ENCODE data around the gene CPOX.

Gene CPOX

GRCh38 chr3:98596541-98597500 lies 3.4 kb upstream of the CPOX start:
- peak; percentile 89 for FAIRE-seq
- DNase-seq (ENCODE audit: insufficient read length, low spot score) = no peak

- DNase-seq (ENCODE audit: insufficient read length, low spot score) (no peak), FAIRE-seq (no peak)
Observed at GRCh38 chr3:98596087-98596486, 2.7 kb upstream of the CPOX start.

GRCh38 chr3:98594628-98595324 lies 1.4 kb upstream of the CPOX start:
- DNase-seq (ENCODE audit: insufficient read length, low spot score) (no peak), FAIRE-seq (peak; percentile 40)

- DNase-seq (ENCODE audit: insufficient read length, low spot score) (no peak), FAIRE-seq (peak; percentile 28)
Observed at GRCh38 chr3:98592345-98592935, 971 bp downstream of the CPOX start.

GRCh38 chr3:98589331-98590036 lies 3.9 kb downstream of the CPOX start:
- FAIRE-seq (no peak), DNase-seq (ENCODE audit: insufficient read length, low spot score) (no peak)

GRCh38 chr3:98588065-98588464 lies 5.3 kb downstream of the CPOX start:
- no peak for FAIRE-seq
- no peak for DNase-seq (ENCODE audit: insufficient read length, low spot score)

- no peak for FAIRE-seq
Observed at GRCh38 chr3:98587654-98588053, 5.8 kb downstream of the CPOX start.

GRCh38 chr3:98584547-98584946 lies 8.9 kb downstream of the CPOX start:
- DNase-seq (ENCODE audit: insufficient read length, low spot score) (no peak), FAIRE-seq (no peak)

More at GRCh38 chr3:98587654-98588053, 5.8 kb downstream of the CPOX start:
- no peak for DNase-seq (ENCODE audit: insufficient read length, low spot score)

GRCh38 chr3:98583766-98584165 lies 9.6 kb downstream of the CPOX start:
- FAIRE-seq = peak; percentile 11
- no peak for DNase-seq (ENCODE audit: insufficient read length, low spot score)

GRCh38 chr3:98582042-98582441 lies 11.4 kb downstream of the CPOX start:
- no peak for DNase-seq (ENCODE audit: insufficient read length, low spot score)
- peak; percentile 40 for FAIRE-seq

GRCh38 chr3:98581474-98581873 lies 11.9 kb downstream of the CPOX start:
- DNase-seq (ENCODE audit: insufficient read length, low spot score) = no peak
- peak; percentile 62 for FAIRE-seq

- FAIRE-seq = no peak
- no peak for DNase-seq (ENCODE audit: insufficient read length, low spot score)
Observed at GRCh38 chr3:98580401-98581386, 12.7 kb downstream of the CPOX start.

- DNase-seq (ENCODE audit: insufficient read length, low spot score) (no peak), FAIRE-seq (no peak)
Observed at GRCh38 chr3:98577178-98577895, 16.1 kb downstream of the CPOX start.

GRCh38 chr3:98574132-98574531 lies 19.3 kb downstream of the CPOX start:
- DNase-seq (ENCODE audit: insufficient read length, low spot score) = no peak
- no peak for FAIRE-seq

- peak; percentile 93 for FAIRE-seq
- no peak for DNase-seq (ENCODE audit: insufficient read length, low spot score)
Observed at GRCh38 chr3:98573181-98573728, 20.2 kb downstream of the CPOX start.

- no peak for FAIRE-seq
Observed at GRCh38 chr3:98568402-98568801, 25.0 kb downstream of the CPOX start.

GRCh38 chr3:98567666-98568270 lies 25.6 kb downstream of the CPOX start:
- no peak for DNase-seq (ENCODE audit: insufficient read length, low spot score)
- peak; percentile 89 for FAIRE-seq

More at GRCh38 chr3:98568402-98568801, 25.0 kb downstream of the CPOX start:
- no peak for DNase-seq (ENCODE audit: insufficient read length, low spot score)

- DNase-seq (ENCODE audit: insufficient read length, low spot score) = no peak
- peak; percentile 93 for FAIRE-seq
Observed at GRCh38 chr3:98565843-98566242, 27.6 kb downstream of the CPOX start.
